ENCODE results near the gene TNN.

GRCh38 chr1:175192630-175193526, 125.2 kb downstream of the TNN start, which contains the start of gene KIAA0040:
- TF ChIP-seq CTCF (conservative IDR thresholded peaks at IDR 0.05; ENCODE audit: low read depth, low read length) (no peak), EZH2phosphoT487 (IDR thresholded peaks at IDR 0.05; ENCODE audit: borderline replicate concordance, low read length) (no peak), EZH2 (IDR thresholded peaks at IDR 0.05; ENCODE audit: low read length, unreplicated experiment) (no peak)
